H9 (cell line): ENCODE data around the gene LRMDA. TPM values are rescaled to one million over a fixed set of nuclear protein-coding genes. Genes with fewer than 3 reads are reported as not detected.

Experiments used
- DNase-seq: peaks from one replicate; pipeline ENCODE4 v3.0.0-alpha.2; 2017
- H2AFZ ChIP-seq: one replicate; pipeline ENCODE4 v1.6.1; 2013; ENCODE audit warnings: mild to moderate bottlenecking, low read length, control low read depth, moderate library complexity
- H2AK5ac ChIP-seq: 2 replicates; pipeline ENCODE4 v1.6.1; 2013; ENCODE audit warnings: low read length, control low read depth, mixed read lengths; ENCODE audit not compliant: insufficient read length
- H2BK120ac ChIP-seq: one replicate; pipeline ENCODE4 v1.6.1; 2013; ENCODE audit warnings: low read depth, mild to moderate bottlenecking, low read length, control low read depth, inconsistent platforms; ENCODE audit not compliant: poor library complexity, severe bottlenecking
- H2BK12ac ChIP-seq: 2 replicates; pipeline ENCODE4 v1.6.1; 2013; ENCODE audit warnings: low read length, control low read depth, mixed read lengths, low read depth; ENCODE audit not compliant: insufficient read length
- H2BK15ac ChIP-seq: 2 replicates; pipeline ENCODE4 v1.6.1; 2013; ENCODE audit warnings: low read depth, low read length, control low read depth
- H2BK20ac ChIP-seq: one replicate; pipeline ENCODE4 v1.6.1; 2013; ENCODE audit warnings: low read depth, mild to moderate bottlenecking, low read length, control low read depth, inconsistent platforms; ENCODE audit not compliant: poor library complexity, severe bottlenecking
- H2BK5ac ChIP-seq: 2 replicates; pipeline ENCODE4 v1.6.1; 2013; ENCODE audit warnings: low read length, control low read depth, mixed read lengths; ENCODE audit not compliant: insufficient read length
- H3K14ac ChIP-seq: 2 replicates; pipeline ENCODE4 v1.6.1; 2013; ENCODE audit warnings: low read length, control low read depth; ENCODE audit not compliant: insufficient read depth
- H3K18ac ChIP-seq: 2 replicates; pipeline ENCODE4 v1.6.1; 2013; ENCODE audit warnings: low read depth, mild to moderate bottlenecking, mixed read lengths, low read length, control low read depth; ENCODE audit not compliant: insufficient read length
- H3K23ac ChIP-seq: 2 replicates; pipeline ENCODE4 v1.6.1; 2013; ENCODE audit warnings: low read length, control low read depth, mixed read lengths, low read depth; ENCODE audit not compliant: insufficient read length
- H3K23me2 ChIP-seq: 2 replicates; pipeline ENCODE4 v1.6.1; 2013; ENCODE audit warnings: low read depth, mild to moderate bottlenecking, mixed read lengths, low read length, control low read depth; ENCODE audit not compliant: insufficient read length, poor library complexity, severe bottlenecking
- H3K27ac ChIP-seq: 2 replicates; pipeline ENCODE4 v1.5.1; 2013; ENCODE audit warnings: low read length, control low read depth, mixed read lengths, low read depth; ENCODE audit not compliant: insufficient read length
- H3K27me3 ChIP-seq: 2 replicates; pipeline ENCODE4 v1.6.1; 2013; ENCODE audit warnings: low read length, control low read depth, inconsistent platforms; ENCODE audit not compliant: insufficient read depth
- H3K4ac ChIP-seq: 2 replicates; pipeline ENCODE4 v1.6.1; 2013; ENCODE audit warnings: low read depth, mild to moderate bottlenecking, control low read depth, inconsistent platforms, low read length, moderate library complexity
- H3K4me1 ChIP-seq: 2 replicates; pipeline ENCODE4 v1.6.1; 2013; ENCODE audit warnings: low read length, control low read depth, inconsistent platforms; ENCODE audit not compliant: insufficient read depth
- H3K4me2 ChIP-seq: 2 replicates; pipeline ENCODE4 v1.6.1; 2013; ENCODE audit warnings: low read length, control low read depth, mixed read lengths; ENCODE audit not compliant: insufficient read length, insufficient read depth
- H3K56ac ChIP-seq: 2 replicates; pipeline ENCODE4 v1.6.1; 2013; ENCODE audit warnings: low read depth, mild to moderate bottlenecking, mixed read lengths, low read length, control low read depth; ENCODE audit not compliant: insufficient read length
- H3K79me1 ChIP-seq: 2 replicates; pipeline ENCODE4 v1.6.1; 2013; ENCODE audit warnings: low read depth, mild to moderate bottlenecking, moderate library complexity, low read length, control low read depth, inconsistent platforms; ENCODE audit not compliant: insufficient read depth, poor library complexity, severe bottlenecking
- H3K79me2 ChIP-seq: 2 replicates; pipeline ENCODE4 v1.6.1; 2013; ENCODE audit warnings: low read length, control low read depth, inconsistent platforms; ENCODE audit not compliant: insufficient read depth
- H3K9ac ChIP-seq: 2 replicates; pipeline ENCODE4 v1.6.1; 2013; ENCODE audit warnings: low read length, control low read depth, mixed read lengths; ENCODE audit not compliant: insufficient read length; ENCODE audit errors: extremely low read depth
- H3K9me3 ChIP-seq: one replicate; pipeline ENCODE4 v1.6.1; 2013; ENCODE audit warnings: low read depth, low read length, inconsistent platforms; ENCODE audit not compliant: control insufficient read depth
- H3T11ph ChIP-seq: one replicate; pipeline ENCODE4 v1.6.1; 2013; ENCODE audit warnings: mild to moderate bottlenecking, low read length, control low read depth, inconsistent platforms
- H4K20me1 ChIP-seq: one replicate; pipeline ENCODE4 v1.6.1; 2013; ENCODE audit not compliant: control insufficient read depth, insufficient read length, insufficient read depth
- H4K5ac ChIP-seq: 2 replicates; pipeline ENCODE4 v1.6.1; 2013; ENCODE audit warnings: low read depth, mild to moderate bottlenecking, mixed read lengths, low read length, control low read depth; ENCODE audit not compliant: insufficient read length
- H4K8ac ChIP-seq: replicated peaks from 2 replicates; pipeline ENCODE4 v1.6.1; 2013; ENCODE audit warnings: low read length, control low read depth, mixed read lengths, low read depth; ENCODE audit not compliant: insufficient read length
- H4K91ac ChIP-seq: 2 replicates; pipeline ENCODE4 v1.6.1; 2013; ENCODE audit warnings: low read depth, mild to moderate bottlenecking, moderate library complexity, mixed read lengths, low read length, control low read depth; ENCODE audit not compliant: insufficient read length
- H3K27ac Mint-ChIP-seq, 3 experiments: 2 replicates in 2 of 3; 3 replicates in 1 of 3; pipeline ENCODE4 v1.8.0; 2020 to 2021; ENCODE audit warnings: mixed read lengths in 3 of 3, mild to moderate bottlenecking in 1 of 3, moderate library complexity in 1 of 3
- H3K27me3 Mint-ChIP-seq: 2 replicates; pipeline ENCODE4 v1.8.0; 2021; ENCODE audit warnings: low read depth, mild to moderate bottlenecking, moderate library complexity, mixed read lengths
- H3K36me3 Mint-ChIP-seq, 3 experiments: 2 replicates in 2 of 3; 3 replicates in 1 of 3; pipeline ENCODE4 v1.8.0; 2020 to 2021; ENCODE audit warnings: low read depth in 3 of 3, mixed read lengths in 3 of 3; ENCODE audit not compliant: insufficient read depth in 1 of 3
- H3K4me1 Mint-ChIP-seq, 2 experiments: 2 replicates each; pipeline ENCODE4 v1.8.0; 2020; ENCODE audit warnings: mixed read lengths in 2 of 2
- H3K4me3 Mint-ChIP-seq, 2 experiments: 2 replicates in 1 of 2; 3 replicates in 1 of 2; pipeline ENCODE4 v1.8.0; 2020 to 2021; ENCODE audit warnings: mild to moderate bottlenecking in 2 of 2, mixed read lengths in 2 of 2, moderate library complexity in 1 of 2
- H3K9me3 Mint-ChIP-seq, 2 experiments: 2 replicates in 1 of 2; 3 replicates in 1 of 2; pipeline ENCODE4 v1.8.0; 2020; ENCODE audit warnings: mild to moderate bottlenecking in 2 of 2, mixed read lengths in 2 of 2, moderate library complexity in 1 of 2
- WGBS: extraction: QIAGEN DNeasy Blood & Tissue Kit; methylation state at CpG from one replicate; pipeline ENCODE4 v1.1.7; 2013; ENCODE audit warnings: missing lambda C conversion rate, low lambda C conversion rate, mixed read lengths; ENCODE audit not compliant: insufficient read length; ENCODE audit errors: extremely low coverage; 5-methylcytosine and 5-hydroxymethylcytosine counted together
- total RNA-seq: library from RNA; stranded (reverse); gene quantifications from 2 replicates; pipeline ENCODE4 v1.2.1, GENCODE V29; 2021
- TF ChIP-seq, protein P1 (sequence below): fragments of 200-600 bp; sonication (generic); conservative IDR thresholded peaks from 3 replicates; pipeline ENCODE4 v1.8.0; 2021; ENCODE audit warnings: antibody characterized with exemption, mild to moderate bottlenecking

Gene LRMDA
- total RNA-seq, 1 experiment from 2014 or later, result 1.8 TPM

DNA sequence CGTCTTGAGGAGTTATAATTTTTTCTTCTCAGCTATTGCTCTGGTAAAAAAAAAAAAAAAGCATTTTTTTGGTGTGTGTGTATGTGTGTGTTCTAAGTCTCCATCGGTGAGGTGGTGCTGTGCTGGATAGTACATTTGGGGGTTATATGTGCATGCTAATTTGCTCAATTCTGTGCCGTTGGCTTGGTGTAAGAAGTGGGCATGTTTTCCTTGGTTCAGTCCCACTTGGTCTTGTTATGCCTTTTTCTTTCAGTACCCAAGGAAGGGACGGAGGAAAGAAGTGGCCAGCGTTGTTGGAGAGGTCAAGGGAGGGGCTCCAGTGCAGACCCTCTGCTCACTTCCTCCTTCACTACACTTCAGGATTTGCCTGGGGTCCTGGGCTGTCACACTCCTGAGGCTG lies 20.4 kb downstream of the LRMDA start:
- no peak overlapping the region for H2BK15ac ChIP-seq
- H3K9me3 ChIP-seq, result no peaks in the 10 kb centered on the region
- no peak overlapping the region for H2AK5ac ChIP-seq
- peaks cover 28 to 37% of the 10 kb centered on the region in 2 experiments for H3K4me1 Mint-ChIP-seq
- no peaks in the 10 kb centered on the region for H4K20me1 ChIP-seq
- H4K8ac ChIP-seq, result no peak overlapping the region
- DNase-seq, result no peak
- no peak overlapping the region for H4K91ac ChIP-seq
- H2BK120ac ChIP-seq, result no peak overlapping the region
- no peak overlapping the region for H2BK20ac ChIP-seq
- no peak overlapping the region for H3K27ac ChIP-seq
- no peak overlapping the region for H4K5ac ChIP-seq
- no peak overlapping the region for H3K4ac ChIP-seq
- H3K23me2 ChIP-seq, result no peaks in the 10 kb centered on the region
- no peak overlapping the region for H2BK5ac ChIP-seq
- H3K9me3 Mint-ChIP-seq, result peaks cover under 1 to 2% of the 10 kb centered on the region in 2 experiments; a peak in 4 of 5 replicates
- no peak overlapping the region for H3K56ac ChIP-seq
- H2BK12ac ChIP-seq, result no peak overlapping the region
- H3T11ph ChIP-seq, result no peak overlapping the region
- H3K27me3 ChIP-seq, result peaks cover 6% of the 10 kb centered on the region; the same call in 1 of the 2 replicates
- H3K27me3 Mint-ChIP-seq, result peaks cover 86% of the 10 kb centered on the region
- no peak overlapping the region for H3K14ac ChIP-seq
- no CpG with 5 or more reads among the region's 5 CpGs for WGBS
- H3K79me1 ChIP-seq, result no peaks in the 10 kb centered on the region
- H2AFZ ChIP-seq, result no peak overlapping the region
- H3K79me2 ChIP-seq, result no peaks in the 10 kb centered on the region
- H3K4me1 ChIP-seq, result peaks cover 18% of the 10 kb centered on the region; the same call in 1 of the 2 replicates
- H3K27ac Mint-ChIP-seq, result no peak overlapping the region
- peaks cover 0 to under 1% (median 0%) of the 10 kb centered on the region in 3 experiments; a peak in 2 of 7 replicates for H3K36me3 Mint-ChIP-seq
- TF ChIP-seq, protein P1, sequence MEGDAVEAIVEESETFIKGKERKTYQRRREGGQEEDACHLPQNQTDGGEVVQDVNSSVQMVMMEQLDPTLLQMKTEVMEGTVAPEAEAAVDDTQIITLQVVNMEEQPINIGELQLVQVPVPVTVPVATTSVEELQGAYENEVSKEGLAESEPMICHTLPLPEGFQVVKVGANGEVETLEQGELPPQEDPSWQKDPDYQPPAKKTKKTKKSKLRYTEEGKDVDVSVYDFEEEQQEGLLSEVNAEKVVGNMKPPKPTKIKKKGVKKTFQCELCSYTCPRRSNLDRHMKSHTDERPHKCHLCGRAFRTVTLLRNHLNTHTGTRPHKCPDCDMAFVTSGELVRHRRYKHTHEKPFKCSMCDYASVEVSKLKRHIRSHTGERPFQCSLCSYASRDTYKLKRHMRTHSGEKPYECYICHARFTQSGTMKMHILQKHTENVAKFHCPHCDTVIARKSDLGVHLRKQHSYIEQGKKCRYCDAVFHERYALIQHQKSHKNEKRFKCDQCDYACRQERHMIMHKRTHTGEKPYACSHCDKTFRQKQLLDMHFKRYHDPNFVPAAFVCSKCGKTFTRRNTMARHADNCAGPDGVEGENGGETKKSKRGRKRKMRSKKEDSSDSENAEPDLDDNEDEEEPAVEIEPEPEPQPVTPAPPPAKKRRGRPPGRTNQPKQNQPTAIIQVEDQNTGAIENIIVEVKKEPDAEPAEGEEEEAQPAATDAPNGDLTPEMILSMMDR, result no peak
- H3K4me2 ChIP-seq, result no peak overlapping the region
- H3K4me3 Mint-ChIP-seq, result peak overlapping the region in 1 of 2 experiments; percentile 51; a peak in 3 of 5 replicates
- no peak overlapping the region for H3K9ac ChIP-seq
- no peak overlapping the region for H3K18ac ChIP-seq
- no peak overlapping the region for H3K23ac ChIP-seq
